Adipocyte (in vitro differentiated cells): ENCODE results near the gene CAMTA1.
A peak's percentile ranks its signal among the peaks of the same experiment; 100 is the strongest.

Source experiments
- DNase-seq: peaks from one replicate; pipeline ENCODE4 v3.0.0-alpha.2; 2015; ENCODE audit warnings: low read depth
- H3K27me3 ChIP-seq: replicated peaks from 2 replicates; pipeline ENCODE4 v1.7.0; 2013; ENCODE audit warnings: mild to moderate bottlenecking, low read length, moderate library complexity; ENCODE audit not compliant: control insufficient read depth, insufficient read depth
- H3K36me3 ChIP-seq: 2 replicates; pipeline ENCODE4 v1.7.0; 2013; ENCODE audit warnings: low read length, mild to moderate bottlenecking, moderate library complexity; ENCODE audit not compliant: control insufficient read depth, insufficient read depth, severe bottlenecking
- H3K4me1 ChIP-seq: 2 replicates; pipeline ENCODE4 v1.7.0; 2013; ENCODE audit warnings: mild to moderate bottlenecking, low read length, moderate library complexity; ENCODE audit not compliant: control insufficient read depth, insufficient read depth
- H3K4me3 ChIP-seq: 2 replicates; pipeline ENCODE4 v1.7.0; 2013; ENCODE audit warnings: mild to moderate bottlenecking, low read length, moderate library complexity
- H3K9ac ChIP-seq: 2 replicates; pipeline ENCODE4 v1.7.0; 2013; ENCODE audit warnings: mild to moderate bottlenecking, low read length, moderate library complexity
- H3K9me3 ChIP-seq: 2 replicates; pipeline ENCODE4 v1.7.0; 2013; ENCODE audit warnings: mild to moderate bottlenecking, low read length, moderate library complexity; ENCODE audit not compliant: control insufficient read depth

The CAMTA1 gene

DNA sequence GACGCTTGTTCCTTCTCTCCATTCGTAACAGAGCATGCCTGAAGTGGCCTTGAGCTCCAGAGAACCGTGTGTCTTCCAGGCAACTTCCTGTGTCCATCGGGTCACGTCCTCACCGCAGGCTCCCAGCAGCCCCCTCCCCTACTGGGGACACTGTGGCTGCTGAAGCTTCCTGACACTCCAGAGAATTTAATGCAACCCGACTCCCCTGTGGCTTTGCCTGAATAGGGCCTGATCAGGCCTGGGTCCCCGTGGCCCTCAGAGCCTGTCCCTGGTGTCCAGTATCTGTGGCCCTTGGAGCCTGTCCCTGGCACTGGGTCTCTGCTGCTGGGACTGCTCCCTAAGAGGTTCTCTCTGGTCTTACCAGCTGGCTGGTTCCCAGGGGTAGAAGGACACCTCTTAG lies 766.2 kb downstream of the CAMTA1 start:
- Histone ChIP-seq H3K4me3 (no peak overlapping the region), H3K9ac (no peak overlapping the region), H3K36me3 (no peaks in the 10 kb centered on the region), H3K4me1 (peaks cover 5% of the 10 kb centered on the region), H3K9me3 (peaks cover 9% of the 10 kb centered on the region), H3K27me3 (peaks cover 39% of the 10 kb centered on the region)
- no peak for DNase-seq

DNA sequence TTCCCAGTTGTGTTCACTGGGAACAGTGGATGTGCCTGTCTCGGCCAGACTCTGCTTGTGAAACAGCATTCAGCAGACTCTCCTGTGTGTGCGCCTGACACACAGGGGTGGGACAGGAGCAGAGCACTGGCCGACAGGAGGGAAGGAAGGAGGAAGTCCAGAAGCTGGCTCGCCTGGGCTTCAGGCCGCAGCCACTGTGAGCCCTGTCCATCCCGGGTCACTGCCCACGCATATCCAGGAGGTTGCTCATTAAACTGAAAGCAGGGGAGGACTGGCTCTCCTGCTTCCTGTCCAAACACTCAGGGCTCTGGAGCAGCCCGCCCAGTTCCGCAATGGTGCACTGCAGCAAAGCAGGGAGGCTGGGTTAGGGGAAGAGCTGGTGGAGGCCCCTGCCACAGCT lies 767.1 kb downstream of the CAMTA1 start:
- Histone ChIP-seq H3K9ac (no peak overlapping the region), H3K4me3 (no peak overlapping the region), H3K9me3 (peaks cover 9% of the 10 kb centered on the region), H3K36me3 (no peaks in the 10 kb centered on the region), H3K27me3 (peaks cover 37% of the 10 kb centered on the region), H3K4me1 (peaks cover 8% of the 10 kb centered on the region)
- peak; percentile 9 for DNase-seq

DNA sequence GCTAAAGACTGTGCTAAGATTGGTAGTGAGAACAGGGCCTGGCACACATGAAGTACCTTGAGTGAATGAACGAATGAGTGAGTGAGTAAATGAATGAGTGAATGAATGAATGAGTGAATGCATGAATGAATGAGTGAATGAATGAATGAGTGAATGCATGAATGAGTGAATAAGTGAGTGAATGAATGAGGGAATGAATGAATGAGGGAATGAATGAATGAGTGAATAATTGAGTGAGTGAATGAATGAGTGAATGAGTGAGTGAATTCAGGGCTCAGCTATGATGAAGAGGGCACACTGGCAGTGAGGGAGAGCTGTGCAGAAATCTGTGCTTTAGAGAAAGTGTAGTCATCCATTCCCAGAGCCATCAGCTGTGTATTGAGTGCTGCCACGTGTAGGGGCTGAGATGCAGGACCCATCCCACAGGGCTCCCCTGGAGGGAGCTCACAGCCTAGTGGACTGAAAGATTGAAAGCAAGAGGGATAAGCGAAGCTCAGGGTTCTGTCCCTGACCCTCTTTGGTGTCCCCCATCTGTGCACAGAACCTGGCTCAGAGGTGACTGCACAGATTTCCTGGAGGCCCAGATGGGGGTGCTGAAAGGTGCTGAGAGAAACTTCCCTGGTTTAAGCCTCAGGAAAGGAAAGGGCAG lies 767.9 kb downstream of the CAMTA1 start:
- no peaks in the 10 kb centered on the region for H3K36me3 ChIP-seq
- no peak for DNase-seq

DNA sequence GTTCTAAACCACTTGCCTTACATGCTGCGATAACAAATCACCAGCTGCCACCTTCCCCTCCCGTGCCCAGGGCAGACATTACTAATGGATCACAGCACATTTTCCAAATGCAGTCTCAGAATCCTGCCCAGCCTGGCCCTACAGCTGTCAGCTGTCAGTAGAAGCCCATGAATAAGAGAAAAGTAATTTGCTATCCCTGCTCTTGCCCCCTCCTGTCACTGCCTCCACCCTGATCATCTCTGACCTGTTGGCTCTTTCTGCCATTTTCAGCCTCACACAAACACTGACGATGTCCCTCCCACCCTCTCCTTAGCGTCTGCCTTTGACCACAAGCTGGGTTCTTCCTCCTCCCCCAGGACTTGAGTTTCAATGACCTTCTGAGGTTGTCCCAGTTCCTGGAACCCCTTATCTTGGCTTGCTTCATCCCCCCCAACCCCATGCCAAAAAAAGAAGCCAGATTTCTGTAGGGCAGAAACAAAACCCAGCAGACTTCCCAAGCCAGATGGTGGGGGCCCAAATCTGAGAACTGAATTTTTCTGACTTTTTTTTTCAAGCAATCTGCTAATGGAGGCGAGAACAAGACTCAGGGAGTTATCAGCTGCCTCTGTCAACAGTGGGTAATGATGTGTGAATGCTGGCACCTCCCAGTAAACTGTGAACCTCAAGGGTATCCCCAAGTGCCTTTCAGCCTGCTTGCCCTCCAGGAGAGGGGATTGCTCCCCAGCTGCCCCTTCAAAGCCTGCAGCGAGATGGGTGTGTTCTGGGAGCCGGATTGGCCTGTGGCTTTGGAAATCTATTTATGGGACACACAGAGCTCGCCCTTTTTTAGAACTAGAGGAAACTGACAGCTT lies 769.4 kb downstream of the CAMTA1 start:
- H3K9ac ChIP-seq: no peak overlapping the region
- H3K4me1 ChIP-seq: peaks cover 5% of the 10 kb centered on the region
- peaks cover 9% of the 10 kb centered on the region for H3K9me3 ChIP-seq
- H3K4me3 ChIP-seq: no peak overlapping the region
- H3K36me3 ChIP-seq: no peaks in the 10 kb centered on the region
- H3K27me3 ChIP-seq: peaks cover 40% of the 10 kb centered on the region
- DNase-seq: no peak

More for the DNA sequence above, 767.9 kb downstream of the CAMTA1 start:
- H3K9me3 ChIP-seq: peaks cover 9% of the 10 kb centered on the region
- H3K9ac ChIP-seq: no peak overlapping the region
- peaks cover 36% of the 10 kb centered on the region for H3K27me3 ChIP-seq
- H3K4me3 ChIP-seq: no peak overlapping the region
- H3K4me1 ChIP-seq: peaks cover 8% of the 10 kb centered on the region

DNA sequence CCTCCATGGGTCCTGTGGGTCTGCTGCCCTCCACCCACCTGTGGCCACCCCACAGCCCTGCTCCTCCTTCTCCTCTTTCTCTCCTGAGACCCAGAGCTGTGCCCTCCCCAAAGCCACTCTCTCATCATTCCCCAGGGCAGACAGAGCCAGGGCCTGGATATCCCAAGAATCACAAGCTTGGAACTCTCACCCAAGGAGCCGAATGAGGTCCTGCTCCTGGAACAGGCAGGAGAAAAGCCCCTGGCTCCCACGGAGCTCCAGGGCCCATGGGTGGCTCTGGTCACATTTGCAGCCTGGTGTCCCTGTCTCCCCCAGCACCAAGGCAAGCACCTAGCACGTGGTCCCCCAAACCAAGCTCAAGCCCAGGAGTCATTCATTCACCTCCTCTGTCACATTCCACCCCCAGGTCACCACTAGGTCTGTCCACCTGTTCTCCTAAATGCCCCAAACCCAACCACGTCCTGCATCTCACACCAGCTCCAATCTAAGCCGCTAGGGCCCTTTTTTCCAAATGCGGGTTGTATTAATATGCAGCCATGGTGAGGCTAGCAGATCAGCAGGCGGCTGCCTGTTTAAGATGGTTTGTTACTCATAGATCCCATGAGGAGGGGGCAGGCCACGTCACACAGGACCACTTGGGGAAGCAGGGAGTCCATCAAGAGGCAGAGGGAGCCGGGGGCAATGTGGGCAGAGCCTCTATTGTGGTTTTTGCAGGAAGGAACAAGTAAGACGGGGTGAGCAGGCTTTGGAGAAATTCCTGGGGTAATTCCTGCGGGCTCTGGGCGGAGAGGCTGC lies 770.3 kb downstream of the CAMTA1 start:
- Histone ChIP-seq H3K9me3 (peaks cover 9% of the 10 kb centered on the region), H3K4me3 (no peak overlapping the region), H3K27me3 (peaks cover 40% of the 10 kb centered on the region), H3K36me3 (no peaks in the 10 kb centered on the region), H3K4me1 (peaks cover 2% of the 10 kb centered on the region), H3K9ac (no peak overlapping the region)
- no peak for DNase-seq

DNA sequence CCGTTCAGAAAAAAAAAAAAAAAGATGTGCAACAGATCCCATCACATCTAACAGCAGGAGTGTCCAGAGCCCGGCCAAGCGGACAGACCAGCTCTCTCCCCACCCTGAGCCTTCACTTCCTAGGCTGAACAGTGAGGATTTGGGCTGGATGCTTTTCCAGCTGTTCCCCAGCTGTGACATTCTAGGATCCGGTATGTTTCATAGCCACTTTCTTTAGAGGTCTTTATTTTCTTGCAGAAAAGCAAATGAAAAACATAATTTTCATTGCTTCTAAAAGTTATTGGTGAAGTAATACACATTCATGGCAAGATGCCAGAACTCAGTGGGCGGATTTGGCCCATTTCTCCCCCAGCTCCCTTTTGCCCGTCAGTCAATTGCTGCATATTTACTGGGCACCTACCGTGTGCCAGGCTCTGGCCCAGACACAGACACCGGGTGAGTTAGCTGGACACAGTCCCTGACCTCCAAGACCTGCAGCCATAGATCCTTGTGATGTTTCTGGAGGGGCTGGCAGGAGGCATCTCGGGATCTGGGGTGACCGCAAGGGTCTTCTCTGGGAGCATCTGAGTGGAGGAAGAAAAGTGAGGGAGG lies 772.1 kb downstream of the CAMTA1 start:
- peaks cover 9% of the 10 kb centered on the region for H3K9me3 ChIP-seq
- H3K9ac ChIP-seq: no peak overlapping the region
- H3K36me3 ChIP-seq: no peaks in the 10 kb centered on the region
- peaks cover 39% of the 10 kb centered on the region for H3K27me3 ChIP-seq
- H3K4me3 ChIP-seq: no peak overlapping the region
- no peak for DNase-seq
- H3K4me1 ChIP-seq: peaks cover 2% of the 10 kb centered on the region

DNA sequence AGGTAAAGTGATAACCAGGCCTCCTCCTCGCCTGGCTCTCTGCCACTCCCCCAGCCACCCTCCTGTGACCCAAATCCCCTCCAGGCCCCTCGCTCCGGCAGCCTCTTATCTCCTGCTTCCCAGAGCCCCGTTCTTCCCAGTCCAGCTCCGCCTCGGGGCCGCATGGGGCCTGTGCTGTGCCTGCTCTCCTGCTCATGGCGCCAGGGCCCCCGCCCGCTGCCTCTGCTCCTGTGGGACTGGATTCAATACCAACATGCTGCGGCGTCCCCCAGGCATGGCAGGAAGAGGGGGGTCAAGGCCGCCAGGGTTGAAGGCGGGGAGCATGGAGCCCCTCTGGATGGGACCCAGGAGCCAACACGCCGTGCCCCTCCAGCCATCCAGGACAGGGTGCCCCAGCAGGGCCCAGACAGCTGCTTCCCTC lies 772.8 kb downstream of the CAMTA1 start:
- no peak overlapping the region for H3K9ac ChIP-seq
- H3K27me3 ChIP-seq: peaks cover 41% of the 10 kb centered on the region
- H3K4me1 ChIP-seq: peaks cover 2% of the 10 kb centered on the region
- DNase-seq: no peak
- no peaks in the 10 kb centered on the region for H3K36me3 ChIP-seq
- H3K4me3 ChIP-seq: no peak overlapping the region
- H3K9me3 ChIP-seq: peaks cover 9% of the 10 kb centered on the region

DNA sequence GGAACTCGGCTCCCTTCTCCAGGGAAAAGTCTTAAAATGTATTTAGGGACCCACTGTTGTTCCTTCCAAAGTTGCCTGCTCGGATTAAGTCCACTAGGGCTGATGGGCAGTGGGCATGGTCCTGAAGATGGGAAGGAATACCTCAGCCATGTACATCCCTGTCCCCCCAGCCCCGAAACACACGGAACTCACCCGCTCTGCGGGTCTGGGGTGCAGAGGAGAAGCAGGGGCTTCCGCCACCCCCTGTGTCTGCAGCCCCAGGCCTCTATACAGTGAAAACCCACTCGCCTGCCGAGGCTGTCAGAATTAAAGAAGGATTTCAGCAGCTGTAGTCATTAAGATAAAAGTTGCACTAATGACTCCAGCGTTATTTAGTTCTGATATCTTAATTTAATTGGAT lies 773.2 kb downstream of the CAMTA1 start:
- Histone ChIP-seq H3K9ac (no peak overlapping the region), H3K4me3 (no peak overlapping the region), H3K27me3 (peaks cover 41% of the 10 kb centered on the region), H3K4me1 (peaks cover 2% of the 10 kb centered on the region), H3K9me3 (peaks cover 9% of the 10 kb centered on the region), H3K36me3 (no peaks in the 10 kb centered on the region)
- DNase-seq: no peak

DNA sequence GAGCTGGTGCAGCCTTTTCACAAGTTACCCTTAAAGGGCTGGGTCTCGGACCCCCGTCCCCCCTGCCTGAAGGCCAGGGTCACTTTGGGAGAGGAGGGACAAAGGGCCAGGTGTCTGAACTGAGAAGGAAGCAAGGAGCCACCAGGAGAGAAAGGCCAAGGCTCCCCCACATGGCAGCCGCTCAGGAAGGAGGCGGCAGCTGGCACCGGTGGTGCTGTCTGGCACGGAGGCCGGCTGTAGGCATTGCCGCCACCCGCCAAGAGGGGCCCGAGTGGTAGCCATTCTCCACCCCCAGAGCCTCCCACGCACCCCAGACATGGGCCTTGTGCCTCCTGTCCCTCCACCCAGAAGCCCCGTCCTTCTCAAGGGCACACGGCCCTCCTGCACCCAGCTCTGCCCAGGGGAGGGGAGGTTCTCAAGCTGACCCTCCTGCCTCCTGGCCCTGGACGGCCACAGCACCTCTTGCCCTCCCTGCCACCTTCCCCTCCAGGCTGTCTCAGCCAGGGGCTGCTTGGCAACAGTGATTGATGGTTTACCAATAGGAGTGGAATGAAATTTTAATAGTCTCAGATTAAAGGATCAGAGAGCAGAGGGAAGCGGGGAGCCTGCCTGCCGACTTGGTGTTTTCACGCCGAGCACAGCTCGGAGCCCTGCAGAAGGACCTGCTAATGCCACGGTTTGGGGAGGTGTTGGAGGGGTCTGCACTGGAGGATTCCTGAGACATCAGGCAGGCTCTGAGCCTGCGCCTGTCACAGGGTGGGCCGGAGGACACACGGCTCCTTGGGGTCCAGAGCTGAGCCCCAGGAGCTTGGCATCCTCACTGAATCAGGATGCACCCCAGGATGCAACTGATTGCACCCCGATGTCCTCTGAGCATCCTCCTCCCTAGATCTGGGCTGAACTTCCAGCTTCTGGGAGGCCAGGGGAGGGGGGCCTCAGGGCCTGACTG lies 773.9 kb downstream of the CAMTA1 start:
- H3K4me1 ChIP-seq: peaks cover 2% of the 10 kb centered on the region
- no peak for DNase-seq
- no peak overlapping the region for H3K4me3 ChIP-seq
- H3K9ac ChIP-seq: no peak overlapping the region
- H3K9me3 ChIP-seq: peaks cover 5% of the 10 kb centered on the region
- H3K27me3 ChIP-seq: peaks cover 35% of the 10 kb centered on the region
- H3K36me3 ChIP-seq: no peaks in the 10 kb centered on the region

DNA sequence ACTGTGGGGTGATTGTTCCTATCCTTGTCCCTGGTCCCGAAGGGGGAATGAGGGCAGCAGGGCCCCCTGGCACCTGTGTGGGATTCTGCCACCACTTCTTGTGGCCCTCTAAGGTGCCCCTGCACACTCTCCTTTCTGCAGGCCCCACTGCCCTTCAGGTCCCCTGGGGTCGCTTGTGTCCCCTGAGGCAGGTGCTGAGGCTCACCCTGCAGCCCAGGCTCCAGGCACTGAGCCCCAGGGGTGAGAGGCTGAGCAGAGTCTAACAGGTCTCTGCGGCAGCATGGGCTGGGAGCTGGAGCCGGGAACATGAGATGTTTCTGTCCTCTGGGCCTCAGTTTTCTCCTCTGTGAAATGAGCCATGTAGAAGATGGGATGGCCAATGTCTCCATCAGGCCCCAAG lies 774.9 kb downstream of the CAMTA1 start:
- H3K4me1 ChIP-seq: peaks cover 2% of the 10 kb centered on the region
- H3K27me3 ChIP-seq: peaks cover 26% of the 10 kb centered on the region
- no peaks in the 10 kb centered on the region for H3K36me3 ChIP-seq
- H3K9me3 ChIP-seq: no peaks in the 10 kb centered on the region
- DNase-seq: no peak
- no peak overlapping the region for H3K9ac ChIP-seq
- H3K4me3 ChIP-seq: no peak overlapping the region
